Loucy (cell line): ENCODE measurements around the gene MALRD1.

Experiments
- EZH2phosphoT487 ChIP-seq: fragments of 200-600 bp; IDR thresholded peaks from 2 replicates; pipeline ENCODE4 v1.6.1; 2018; ENCODE audit warnings: antibody characterized with exemption, mild to moderate bottlenecking, moderate library complexity, borderline replicate concordance
- TF ChIP-seq, protein P1 (sequence below): fragments of 200-600 bp; sonication (generic); conservative IDR thresholded peaks from 2 replicates; pipeline ENCODE4 v1.5.1; 2014; ENCODE audit warnings: mild to moderate bottlenecking, antibody characterized with exemption, low read length

GRCh38 chr10:19658131-19658530, 609.5 kb downstream of the MALRD1 start:
- TF ChIP-seq, protein P1, sequence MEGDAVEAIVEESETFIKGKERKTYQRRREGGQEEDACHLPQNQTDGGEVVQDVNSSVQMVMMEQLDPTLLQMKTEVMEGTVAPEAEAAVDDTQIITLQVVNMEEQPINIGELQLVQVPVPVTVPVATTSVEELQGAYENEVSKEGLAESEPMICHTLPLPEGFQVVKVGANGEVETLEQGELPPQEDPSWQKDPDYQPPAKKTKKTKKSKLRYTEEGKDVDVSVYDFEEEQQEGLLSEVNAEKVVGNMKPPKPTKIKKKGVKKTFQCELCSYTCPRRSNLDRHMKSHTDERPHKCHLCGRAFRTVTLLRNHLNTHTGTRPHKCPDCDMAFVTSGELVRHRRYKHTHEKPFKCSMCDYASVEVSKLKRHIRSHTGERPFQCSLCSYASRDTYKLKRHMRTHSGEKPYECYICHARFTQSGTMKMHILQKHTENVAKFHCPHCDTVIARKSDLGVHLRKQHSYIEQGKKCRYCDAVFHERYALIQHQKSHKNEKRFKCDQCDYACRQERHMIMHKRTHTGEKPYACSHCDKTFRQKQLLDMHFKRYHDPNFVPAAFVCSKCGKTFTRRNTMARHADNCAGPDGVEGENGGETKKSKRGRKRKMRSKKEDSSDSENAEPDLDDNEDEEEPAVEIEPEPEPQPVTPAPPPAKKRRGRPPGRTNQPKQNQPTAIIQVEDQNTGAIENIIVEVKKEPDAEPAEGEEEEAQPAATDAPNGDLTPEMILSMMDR, result no peak
- no peak for TF ChIP-seq EZH2phosphoT487
